HCT116 (cell line): Measurements from ENCODE around the gene PPDPF.

Experiments used
- CEBPB ChIP-seq: IDR thresholded peaks from 2 replicates; pipeline ENCODE4 v1.6.1; 2012; ENCODE audit warnings: low read depth
- EGR1 ChIP-seq: IDR thresholded peaks from 2 replicates; pipeline ENCODE4 v1.6.1; 2012; ENCODE audit warnings: low read depth
- ELF1 ChIP-seq: IDR thresholded peaks from 2 replicates; pipeline ENCODE4 v1.6.1; 2012; ENCODE audit warnings: low read depth, borderline replicate concordance
- EZH2 ChIP-seq: fragments of 200-600 bp; sonication (generic); IDR thresholded peaks from 2 replicates; pipeline ENCODE4 v1.6.1; 2017; ENCODE audit warnings: antibody characterized with exemption, mixed run types
- JUND ChIP-seq: IDR thresholded peaks from 2 replicates; pipeline ENCODE4 v1.6.1; 2012
- POLR2A ChIP-seq: IDR thresholded peaks from 2 replicates; pipeline ENCODE4 v1.7.0; 2011; ENCODE audit warnings: borderline replicate concordance; ENCODE audit not compliant: insufficient read depth, insufficient read length; ENCODE audit errors: extremely low read depth
- POLR2AphosphoS5 ChIP-seq: IDR thresholded peaks from 2 replicates; pipeline ENCODE4 v1.6.1; 2011; ENCODE audit warnings: mild to moderate bottlenecking, low read depth, low read length, moderate library complexity
- RAD21 ChIP-seq: IDR thresholded peaks from 2 replicates; pipeline ENCODE4 v1.6.1; 2012; ENCODE audit warnings: low read depth, mild to moderate bottlenecking
- REST ChIP-seq: IDR thresholded peaks from 2 replicates; pipeline ENCODE4 v1.6.1; 2012; ENCODE audit warnings: low read depth
- SIN3A ChIP-seq: IDR thresholded peaks from 2 replicates; pipeline ENCODE4 v1.6.1; 2012; ENCODE audit warnings: low read depth
- YY1 ChIP-seq: IDR thresholded peaks from 2 replicates; pipeline ENCODE4 v1.6.1; 2011; ENCODE audit warnings: low read length, low read depth, moderate library complexity, mild to moderate bottlenecking; ENCODE audit not compliant: insufficient replicate concordance; ENCODE audit errors: extremely low read depth
- ZFX ChIP-seq: fragments of 450-650 bp; IDR thresholded peaks from 2 replicates; pipeline ENCODE4 v1.6.1; 2017
- TF ChIP-seq, protein P1 (sequence below), 3 experiments: fragments of 200-600 bp in 1 of 3; sonication (generic) in 1 of 3; IDR thresholded peaks in 2 of 3; conservative IDR thresholded peaks in 1 of 3; 2 replicates each; pipeline ENCODE4 v1.5.1; 2012 to 2017; ENCODE audit warnings: low read depth in 2 of 3, low read length in 2 of 3, antibody characterized with exemption in 1 of 3, borderline replicate concordance in 1 of 3, control low read depth in 1 of 3, mild to moderate bottlenecking in 1 of 3, mixed read lengths in 1 of 3, mixed run types in 1 of 3, moderate library complexity in 1 of 3; ENCODE audit not compliant: insufficient read depth in 1 of 3
- TF ChIP-seq, protein P2 (sequence below): IDR thresholded peaks from 2 replicates; pipeline ENCODE4 v1.6.1; 2012

GRCh38 chr20:63525971-63526370 lies 5.4 kb downstream of the PPDPF start:
- TF ChIP-seq EGR1 (no peak), EZH2 (no peak), POLR2A (no peak), JUND (no peak), ELF1 (no peak), YY1 (no peak), RAD21 (no peak), ZFX (no peak), POLR2AphosphoS5 (peak; percentile 51; the same call in 1 of the 2 replicates), CEBPB (no peak), REST (no peak), SIN3A (no peak)
- TF ChIP-seq, protein P1, sequence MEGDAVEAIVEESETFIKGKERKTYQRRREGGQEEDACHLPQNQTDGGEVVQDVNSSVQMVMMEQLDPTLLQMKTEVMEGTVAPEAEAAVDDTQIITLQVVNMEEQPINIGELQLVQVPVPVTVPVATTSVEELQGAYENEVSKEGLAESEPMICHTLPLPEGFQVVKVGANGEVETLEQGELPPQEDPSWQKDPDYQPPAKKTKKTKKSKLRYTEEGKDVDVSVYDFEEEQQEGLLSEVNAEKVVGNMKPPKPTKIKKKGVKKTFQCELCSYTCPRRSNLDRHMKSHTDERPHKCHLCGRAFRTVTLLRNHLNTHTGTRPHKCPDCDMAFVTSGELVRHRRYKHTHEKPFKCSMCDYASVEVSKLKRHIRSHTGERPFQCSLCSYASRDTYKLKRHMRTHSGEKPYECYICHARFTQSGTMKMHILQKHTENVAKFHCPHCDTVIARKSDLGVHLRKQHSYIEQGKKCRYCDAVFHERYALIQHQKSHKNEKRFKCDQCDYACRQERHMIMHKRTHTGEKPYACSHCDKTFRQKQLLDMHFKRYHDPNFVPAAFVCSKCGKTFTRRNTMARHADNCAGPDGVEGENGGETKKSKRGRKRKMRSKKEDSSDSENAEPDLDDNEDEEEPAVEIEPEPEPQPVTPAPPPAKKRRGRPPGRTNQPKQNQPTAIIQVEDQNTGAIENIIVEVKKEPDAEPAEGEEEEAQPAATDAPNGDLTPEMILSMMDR (IDR thresholded peaks at IDR 0.05 in 2 of 3, conservative IDR thresholded peaks at IDR 0.05 in 1 of 3; ENCODE audit: borderline replicate concordance in 1 of 3, insufficient read depth in 1 of 3, low read depth in 2 of 3, low read length in 2 of 3), result no peak
- TF ChIP-seq, protein P2, sequence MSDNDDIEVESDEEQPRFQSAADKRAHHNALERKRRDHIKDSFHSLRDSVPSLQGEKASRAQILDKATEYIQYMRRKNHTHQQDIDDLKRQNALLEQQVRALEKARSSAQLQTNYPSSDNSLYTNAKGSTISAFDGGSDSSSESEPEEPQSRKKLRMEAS, result no peak
